GM23338 (cell line): ENCODE data around the gene HAGH. TPM values are rescaled to one million over a fixed set of nuclear protein-coding genes. Genes with fewer than 3 reads are reported as not detected.

ENCODE experiments used
- ATAC-seq: fragments of 200-7000 bp; cut with Tn5 transposase; 3 replicates; pipeline ENCODE4 v1.9.1; 2020
- DNase-seq: peaks from one replicate; pipeline ENCODE4 v3.0.0-alpha.2; 2015; ENCODE audit warnings: low spot score
- H2AFZ ChIP-seq: fragments of 200-600 bp; sonication (generic); 2 replicates; pipeline ENCODE4 v1.8.0; 2016; ENCODE audit warnings: antibody characterized with exemption, mild to moderate bottlenecking, moderate library complexity
- H3F3A ChIP-seq: fragments of 200-600 bp; sonication (generic); replicated peaks from 2 replicates; pipeline ENCODE4 v1.8.0; 2017; ENCODE audit warnings: antibody characterized with exemption, mixed run types, low read depth
- H3K27ac ChIP-seq: fragments of 200-600 bp; sonication (generic); 2 replicates; pipeline ENCODE4 v1.6.1; 2016; ENCODE audit warnings: low read depth
- H3K27me3 ChIP-seq: fragments of 200-600 bp; sonication (generic); 2 replicates; pipeline ENCODE4 v1.8.0; 2016; ENCODE audit warnings: mild to moderate bottlenecking, mixed run types, moderate library complexity; ENCODE audit not compliant: insufficient read depth
- H3K36me3 ChIP-seq: fragments of 200-600 bp; sonication (generic); 2 replicates; pipeline ENCODE4 v1.8.0; 2016; ENCODE audit warnings: mild to moderate bottlenecking; ENCODE audit not compliant: insufficient read depth
- H3K4me1 ChIP-seq: fragments of 200-600 bp; sonication (generic); 2 replicates; pipeline ENCODE4 v1.8.0; 2016; ENCODE audit warnings: mild to moderate bottlenecking, moderate library complexity; ENCODE audit not compliant: insufficient read depth
- H3K4me2 ChIP-seq: fragments of 200-600 bp; sonication (generic); 2 replicates; pipeline ENCODE4 v1.7.1; 2017; ENCODE audit warnings: mixed run types
- H3K4me3 ChIP-seq: fragments of 200-600 bp; sonication (generic); 2 replicates; pipeline ENCODE4 v1.6.1; 2016; ENCODE audit warnings: mixed run types
- H3K79me2 ChIP-seq: fragments of 200-600 bp; sonication (generic); replicated peaks from 2 replicates; pipeline ENCODE4 v1.8.0; 2017; ENCODE audit warnings: mild to moderate bottlenecking; ENCODE audit not compliant: insufficient read depth
- H3K9me2 ChIP-seq: fragments of 200-600 bp; sonication (generic); 2 replicates; pipeline ENCODE4 v1.8.0; 2017; ENCODE audit not compliant: insufficient read depth
- H4K20me1 ChIP-seq: fragments of 200-600 bp; sonication (generic); replicated peaks from 2 replicates; pipeline ENCODE4 v1.8.0; 2017; ENCODE audit warnings: mild to moderate bottlenecking; ENCODE audit not compliant: insufficient read depth
- H3K27ac Mint-ChIP-seq: 2 replicates; pipeline ENCODE4 v1.8.0; 2020; ENCODE audit warnings: inconsistent platforms, mild to moderate bottlenecking, moderate library complexity, mixed read lengths
- H3K27me3 Mint-ChIP-seq: 3 replicates; pipeline ENCODE4 v1.8.0; 2022; ENCODE audit warnings: low read depth, mild to moderate bottlenecking, moderate library complexity, mixed read lengths, inconsistent platforms; ENCODE audit not compliant: insufficient read depth, poor library complexity
- H3K36me3 Mint-ChIP-seq: 3 replicates; pipeline ENCODE4 v1.8.0; 2021; ENCODE audit warnings: low read depth, mild to moderate bottlenecking, inconsistent platforms, moderate library complexity, mixed read lengths
- H3K4me1 Mint-ChIP-seq: 3 replicates; pipeline ENCODE4 v1.8.0; 2020; ENCODE audit warnings: mild to moderate bottlenecking, inconsistent platforms, mixed read lengths
- H3K4me3 Mint-ChIP-seq: 3 replicates; pipeline ENCODE4 v1.8.0; 2021; ENCODE audit warnings: moderate library complexity, mild to moderate bottlenecking, inconsistent platforms, mixed read lengths
- H3K9me3 Mint-ChIP-seq: 3 replicates; pipeline ENCODE4 v1.8.0; 2020; ENCODE audit warnings: moderate library complexity, mild to moderate bottlenecking, inconsistent platforms, mixed read lengths
- CREB1 ChIP-seq: fragments of 250-450 bp; sonication (Bioruptor Pico); IDR thresholded peaks from 2 replicates; pipeline ENCODE4 v1.5.0; 2020; ENCODE audit warnings: low read depth, mild to moderate bottlenecking, moderate library complexity
- EZH2 ChIP-seq: fragments of 200-600 bp; sonication (generic); IDR thresholded peaks from one replicate; pipeline ENCODE4 v1.8.0; 2017; ENCODE audit warnings: antibody characterized with exemption, mild to moderate bottlenecking, low read depth; ENCODE audit not compliant: unreplicated experiment
- NANOG ChIP-seq: IDR thresholded peaks from 2 replicates; pipeline ENCODE4 v1.6.1; 2016; ENCODE audit warnings: antibody characterized with exemption, borderline replicate concordance
- POLR2AphosphoS5 ChIP-seq: IDR thresholded peaks from 2 replicates; pipeline ENCODE4 v1.6.1; 2016; ENCODE audit warnings: antibody characterized with exemption, low read depth
- STAT1 ChIP-seq: IDR thresholded peaks from one replicate; pipeline ENCODE4 v1.6.1; 2016; ENCODE audit warnings: antibody characterized with exemption; ENCODE audit not compliant: unreplicated experiment
- ZNF114 ChIP-seq: fragments of 250-450 bp; sonication (Bioruptor Pico); IDR thresholded peaks from 2 replicates; pipeline ENCODE4 v1.5.0; 2020; ENCODE audit warnings: mild to moderate bottlenecking, moderate library complexity
- ZNF331 ChIP-seq: fragments of 250-450 bp; sonication (Bioruptor Pico); IDR thresholded peaks from 2 replicates; pipeline ENCODE4 v1.5.0; 2020; ENCODE audit warnings: low read depth, mild to moderate bottlenecking, moderate library complexity
- polyA plus RNA-seq: library from polyadenylated mRNA; unstranded; fragments of >200 nt; fragmentation: Nextera tagmentation; extraction: Ambion mirVana; gene quantifications from 2 replicates; pipeline ENCODE4 v1.2.1, GENCODE V29; 2016
- total RNA-seq: library from RNA; depleted of rRNA; stranded (reverse); fragments of >200 nt; shearing (Covaris generic); gene quantifications from 2 replicates; pipeline ENCODE4 v1.2.3, GENCODE V29; 2014
- TF ChIP-seq, protein P1 (sequence below): IDR thresholded peaks from 2 replicates; pipeline ENCODE4 v1.6.1; 2016; ENCODE audit warnings: antibody characterized with exemption
- TF ChIP-seq, protein P2 (sequence below): fragments of 250-450 bp; sonication (Bioruptor Pico); IDR thresholded peaks from 2 replicates; pipeline ENCODE4 v1.5.0; 2020; ENCODE audit warnings: mild to moderate bottlenecking, moderate library complexity
- TF ChIP-seq, protein P3 (sequence below), 2 experiments: fragments of 200-600 bp in 1 of 2; sonication (generic) in 1 of 2; conservative IDR thresholded peaks; 2 replicates each; pipeline versions ENCODE4 v1.5.1 to v1.6.1; 2016 to 2017; ENCODE audit warnings: antibody characterized with exemption in 2 of 2, low read depth in 2 of 2, mild to moderate bottlenecking in 2 of 2, moderate library complexity in 1 of 2

HAGH gene
- total and polyA plus RNA-seq, 2 experiments from 2014 or later: 24.7 to 28.9 TPM

DNA sequence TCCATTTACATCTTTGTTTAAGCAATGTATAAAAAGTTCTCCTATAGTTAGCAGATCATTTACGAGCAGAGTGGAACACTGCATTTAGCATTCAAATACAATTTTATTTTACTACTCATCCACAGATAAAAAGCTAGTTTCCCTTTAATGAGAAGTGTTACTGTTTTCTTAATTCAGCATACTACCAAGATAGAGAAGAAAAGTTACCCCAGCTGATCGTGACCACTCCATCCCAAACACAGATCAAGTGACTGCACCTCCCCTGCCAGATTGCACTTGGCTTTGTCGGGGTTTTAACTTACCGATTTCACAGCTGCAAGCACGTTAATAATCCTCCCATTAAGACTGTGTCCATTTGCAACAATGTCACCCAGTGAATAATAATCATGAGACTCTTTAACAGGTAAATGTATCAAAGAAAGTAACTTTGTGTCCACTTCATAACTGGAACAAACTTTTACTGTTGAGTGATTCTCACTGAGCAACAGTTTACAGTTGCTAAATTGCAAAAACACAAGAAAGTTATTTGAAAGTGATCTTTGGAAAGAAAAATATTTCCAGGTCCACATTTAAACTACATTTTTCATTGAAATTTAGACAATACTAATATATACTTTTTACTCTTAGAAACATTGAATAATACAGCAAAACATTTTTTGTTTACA is 30.9 kb upstream of the HAGH start:
- Histone ChIP-seq H4K20me1 (no peaks in the 10 kb centered on the region), H3F3A (no peaks in the 10 kb centered on the region), H2AFZ (no peak overlapping the region), H3K9me2 (no peaks in the 10 kb centered on the region), H3K4me1 (no peaks in the 10 kb centered on the region), H3K4me2 (no peak overlapping the region), H3K79me2 (no peaks in the 10 kb centered on the region), H3K4me3 (no peak overlapping the region), H3K27me3 (no peaks in the 10 kb centered on the region), H3K36me3 (no peaks in the 10 kb centered on the region), H3K27ac (no peak overlapping the region)
- ATAC-seq: no peak
- Mint-ChIP-seq H3K4me3 (no peak overlapping the region; the same call in 2 of the 3 replicates), H3K36me3 (no peaks in the 10 kb centered on the region), H3K27ac (no peak overlapping the region), H3K9me3 (no peaks in the 10 kb centered on the region), H3K27me3 (peaks cover 17% of the 10 kb centered on the region), H3K4me1 (no peaks in the 10 kb centered on the region)
- no peak for DNase-seq
- TF ChIP-seq ZNF114 (CRISPR knock-in tag) (no peak), STAT1 (no peak), NANOG (no peak), CREB1 (CRISPR knock-in tag) (no peak), EZH2 (no peak), POLR2AphosphoS5 (no peak), ZNF331 (CRISPR knock-in tag) (no peak)
- TF ChIP-seq, protein P1, sequence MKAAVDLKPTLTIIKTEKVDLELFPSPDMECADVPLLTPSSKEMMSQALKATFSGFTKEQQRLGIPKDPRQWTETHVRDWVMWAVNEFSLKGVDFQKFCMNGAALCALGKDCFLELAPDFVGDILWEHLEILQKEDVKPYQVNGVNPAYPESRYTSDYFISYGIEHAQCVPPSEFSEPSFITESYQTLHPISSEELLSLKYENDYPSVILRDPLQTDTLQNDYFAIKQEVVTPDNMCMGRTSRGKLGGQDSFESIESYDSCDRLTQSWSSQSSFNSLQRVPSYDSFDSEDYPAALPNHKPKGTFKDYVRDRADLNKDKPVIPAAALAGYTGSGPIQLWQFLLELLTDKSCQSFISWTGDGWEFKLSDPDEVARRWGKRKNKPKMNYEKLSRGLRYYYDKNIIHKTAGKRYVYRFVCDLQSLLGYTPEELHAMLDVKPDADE: no peak
- TF ChIP-seq, protein P2, sequence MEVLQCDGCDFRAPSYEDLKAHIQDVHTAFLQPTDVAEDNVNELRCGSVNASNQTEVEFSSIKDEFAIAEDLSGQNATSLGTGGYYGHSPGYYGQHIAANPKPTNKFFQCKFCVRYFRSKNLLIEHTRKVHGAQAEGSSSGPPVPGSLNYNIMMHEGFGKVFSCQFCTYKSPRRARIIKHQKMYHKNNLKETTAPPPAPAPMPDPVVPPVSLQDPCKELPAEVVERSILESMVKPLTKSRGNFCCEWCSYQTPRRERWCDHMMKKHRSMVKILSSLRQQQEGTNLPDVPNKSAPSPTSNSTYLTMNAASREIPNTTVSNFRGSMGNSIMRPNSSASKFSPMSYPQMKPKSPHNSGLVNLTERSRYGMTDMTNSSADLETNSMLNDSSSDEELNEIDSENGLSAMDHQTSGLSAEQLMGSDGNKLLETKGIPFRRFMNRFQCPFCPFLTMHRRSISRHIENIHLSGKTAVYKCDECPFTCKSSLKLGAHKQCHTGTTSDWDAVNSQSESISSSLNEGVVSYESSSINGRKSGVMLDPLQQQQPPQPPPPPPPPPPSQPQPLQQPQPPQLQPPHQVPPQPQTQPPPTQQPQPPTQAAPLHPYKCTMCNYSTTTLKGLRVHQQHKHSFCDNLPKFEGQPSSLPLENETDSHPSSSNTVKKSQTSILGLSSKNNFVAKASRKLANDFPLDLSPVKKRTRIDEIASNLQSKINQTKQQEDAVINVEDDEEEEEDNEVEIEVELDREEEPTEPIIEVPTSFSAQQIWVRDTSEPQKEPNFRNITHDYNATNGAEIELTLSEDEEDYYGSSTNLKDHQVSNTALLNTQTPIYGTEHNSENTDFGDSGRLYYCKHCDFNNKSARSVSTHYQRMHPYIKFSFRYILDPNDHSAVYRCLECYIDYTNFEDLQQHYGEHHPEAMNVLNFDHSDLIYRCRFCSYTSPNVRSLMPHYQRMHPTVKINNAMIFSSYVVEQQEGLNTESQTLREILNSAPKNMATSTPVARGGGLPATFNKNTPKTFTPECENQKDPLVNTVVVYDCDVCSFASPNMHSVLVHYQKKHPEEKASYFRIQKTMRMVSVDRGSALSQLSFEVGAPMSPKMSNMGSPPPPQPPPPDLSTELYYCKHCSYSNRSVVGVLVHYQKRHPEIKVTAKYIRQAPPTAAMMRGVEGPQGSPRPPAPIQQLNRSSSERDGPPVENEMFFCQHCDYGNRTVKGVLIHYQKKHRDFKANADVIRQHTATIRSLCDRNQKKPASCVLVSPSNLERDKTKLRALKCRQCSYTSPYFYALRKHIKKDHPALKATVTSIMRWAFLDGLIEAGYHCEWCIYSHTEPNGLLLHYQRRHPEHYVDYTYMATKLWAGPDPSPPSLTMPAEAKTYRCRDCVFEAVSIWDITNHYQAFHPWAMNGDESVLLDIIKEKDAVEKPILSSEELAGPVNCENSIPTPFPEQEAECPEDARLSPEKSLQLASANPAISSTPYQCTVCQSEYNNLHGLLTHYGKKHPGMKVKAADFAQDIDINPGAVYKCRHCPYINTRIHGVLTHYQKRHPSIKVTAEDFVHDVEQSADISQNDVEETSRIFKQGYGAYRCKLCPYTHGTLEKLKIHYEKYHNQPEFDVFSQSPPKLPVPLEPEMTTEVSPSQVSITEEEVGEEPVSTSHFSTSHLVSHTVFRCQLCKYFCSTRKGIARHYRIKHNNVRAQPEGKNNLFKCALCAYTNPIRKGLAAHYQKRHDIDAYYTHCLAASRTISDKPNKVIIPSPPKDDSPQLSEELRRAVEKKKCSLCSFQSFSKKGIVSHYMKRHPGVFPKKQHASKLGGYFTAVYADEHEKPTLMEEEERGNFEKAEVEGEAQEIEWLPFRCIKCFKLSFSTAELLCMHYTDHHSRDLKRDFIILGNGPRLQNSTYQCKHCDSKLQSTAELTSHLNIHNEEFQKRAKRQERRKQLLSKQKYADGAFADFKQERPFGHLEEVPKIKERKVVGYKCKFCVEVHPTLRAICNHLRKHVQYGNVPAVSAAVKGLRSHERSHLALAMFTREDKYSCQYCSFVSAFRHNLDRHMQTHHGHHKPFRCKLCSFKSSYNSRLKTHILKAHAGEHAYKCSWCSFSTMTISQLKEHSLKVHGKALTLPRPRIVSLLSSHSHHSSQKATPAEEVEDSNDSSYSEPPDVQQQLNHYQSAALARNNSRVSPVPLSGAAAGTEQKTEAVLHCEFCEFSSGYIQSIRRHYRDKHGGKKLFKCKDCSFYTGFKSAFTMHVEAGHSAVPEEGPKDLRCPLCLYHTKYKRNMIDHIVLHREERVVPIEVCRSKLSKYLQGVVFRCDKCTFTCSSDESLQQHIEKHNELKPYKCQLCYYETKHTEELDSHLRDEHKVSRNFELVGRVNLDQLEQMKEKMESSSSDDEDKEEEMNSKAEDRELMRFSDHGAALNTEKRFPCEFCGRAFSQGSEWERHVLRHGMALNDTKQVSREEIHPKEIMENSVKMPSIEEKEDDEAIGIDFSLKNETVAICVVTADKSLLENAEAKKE (CRISPR knock-in tag): no peak
- TF ChIP-seq, protein P3, sequence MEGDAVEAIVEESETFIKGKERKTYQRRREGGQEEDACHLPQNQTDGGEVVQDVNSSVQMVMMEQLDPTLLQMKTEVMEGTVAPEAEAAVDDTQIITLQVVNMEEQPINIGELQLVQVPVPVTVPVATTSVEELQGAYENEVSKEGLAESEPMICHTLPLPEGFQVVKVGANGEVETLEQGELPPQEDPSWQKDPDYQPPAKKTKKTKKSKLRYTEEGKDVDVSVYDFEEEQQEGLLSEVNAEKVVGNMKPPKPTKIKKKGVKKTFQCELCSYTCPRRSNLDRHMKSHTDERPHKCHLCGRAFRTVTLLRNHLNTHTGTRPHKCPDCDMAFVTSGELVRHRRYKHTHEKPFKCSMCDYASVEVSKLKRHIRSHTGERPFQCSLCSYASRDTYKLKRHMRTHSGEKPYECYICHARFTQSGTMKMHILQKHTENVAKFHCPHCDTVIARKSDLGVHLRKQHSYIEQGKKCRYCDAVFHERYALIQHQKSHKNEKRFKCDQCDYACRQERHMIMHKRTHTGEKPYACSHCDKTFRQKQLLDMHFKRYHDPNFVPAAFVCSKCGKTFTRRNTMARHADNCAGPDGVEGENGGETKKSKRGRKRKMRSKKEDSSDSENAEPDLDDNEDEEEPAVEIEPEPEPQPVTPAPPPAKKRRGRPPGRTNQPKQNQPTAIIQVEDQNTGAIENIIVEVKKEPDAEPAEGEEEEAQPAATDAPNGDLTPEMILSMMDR (conservative IDR thresholded peaks at IDR 0.05; ENCODE audit: low read depth in 2 of 2): no peak
